NT2/D1 (cell line): ENCODE measurements around the gene TRPV6.

Experiments used
- DNase-seq: peaks from one replicate; pipeline ENCODE4 v3.0.0-alpha.2; 2011; ENCODE audit warnings: low read depth, low spot score
- H3K27me3 ChIP-seq: 2 replicates; pipeline ENCODE4 v1.6.0; 2011; ENCODE audit warnings: mild to moderate bottlenecking; ENCODE audit not compliant: insufficient read length, insufficient read depth
- H3K36me3 ChIP-seq: 2 replicates; pipeline ENCODE4 v1.6.1; 2011; ENCODE audit warnings: mild to moderate bottlenecking, low read length, mixed read lengths; ENCODE audit not compliant: insufficient read depth, insufficient read length
- H3K4me1 ChIP-seq: 2 replicates; pipeline ENCODE4 v1.5.1; 2011; ENCODE audit not compliant: insufficient read depth, insufficient read length
- H3K4me3 ChIP-seq: 2 replicates; pipeline ENCODE4 v1.5.1; 2011; ENCODE audit warnings: low read depth; ENCODE audit not compliant: insufficient read length
- H3K9ac ChIP-seq: 2 replicates; pipeline ENCODE4 v1.6.0; 2011; ENCODE audit warnings: low read depth; ENCODE audit not compliant: insufficient read length
- H3K9me3 ChIP-seq: 2 replicates; pipeline ENCODE4 v1.5.1; 2011; ENCODE audit warnings: mild to moderate bottlenecking, low read length; ENCODE audit not compliant: insufficient read depth
- SUZ12 ChIP-seq: IDR thresholded peaks from 2 replicates; pipeline ENCODE4 v1.6.1; 2011; ENCODE audit not compliant: insufficient read length, insufficient read depth; ENCODE audit errors: extremely low read depth
- YY1 ChIP-seq: IDR thresholded peaks from 2 replicates; pipeline ENCODE4 v1.6.1; 2011; ENCODE audit not compliant: insufficient read length, insufficient read depth
- ZNF274 ChIP-seq: IDR thresholded peaks from 2 replicates; pipeline ENCODE4 v1.6.1; 2011; ENCODE audit warnings: mild to moderate bottlenecking, low read depth, low read length

The TRPV6 gene

DNA sequence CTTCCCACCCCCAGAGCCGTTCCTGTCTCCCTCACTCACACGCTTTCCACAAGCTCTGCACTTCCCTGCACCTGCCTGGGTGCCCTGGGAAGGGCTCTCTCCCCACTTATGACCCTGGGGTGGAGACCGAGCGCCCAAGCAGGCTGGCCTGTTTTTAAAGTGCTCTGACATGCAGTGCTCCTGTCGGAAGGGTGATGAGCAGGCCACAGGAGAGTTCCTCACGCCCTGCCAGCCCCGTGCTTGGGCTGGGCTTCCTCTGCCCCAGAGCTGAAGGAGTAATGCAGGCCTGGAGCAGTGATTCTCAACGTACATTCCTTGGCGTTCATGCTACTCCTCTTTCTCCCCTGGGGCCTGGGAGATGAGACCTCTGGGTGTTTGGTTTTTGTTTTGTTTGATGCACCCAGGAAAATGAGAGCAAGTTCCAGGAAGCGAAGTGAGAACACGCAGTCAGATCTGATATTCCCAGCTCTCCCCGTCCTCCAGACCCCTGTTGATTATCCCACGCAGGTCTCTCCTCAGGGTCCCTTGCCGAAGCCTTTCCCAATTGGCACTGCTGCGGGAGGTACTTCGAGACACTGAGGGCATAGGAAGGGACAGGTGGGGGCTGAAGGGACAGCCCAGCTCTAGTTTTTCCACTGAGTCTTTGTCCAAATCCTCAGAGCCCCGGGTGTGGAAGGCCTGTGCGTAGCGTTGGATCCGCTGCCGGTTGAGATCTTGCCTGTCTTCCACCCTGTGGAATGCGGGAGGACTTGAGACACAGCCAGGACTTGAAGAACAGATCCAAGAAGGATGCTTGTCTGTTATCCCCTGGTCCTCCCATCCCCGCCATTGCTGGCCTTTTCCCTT is 14.1 kb downstream of the TRPV6 start:
- Histone ChIP-seq H3K4me1 (no peaks in the 10 kb centered on the region), H3K27me3 (no peaks in the 10 kb centered on the region), H3K36me3 (no peaks in the 10 kb centered on the region), H3K4me3 (no peak overlapping the region), H3K9ac (no peak overlapping the region), H3K9me3 (no peaks in the 10 kb centered on the region; the same call in 1 of the 2 replicates)
- TF ChIP-seq SUZ12, result no peak
- no peak for TF ChIP-seq YY1
- DNase-seq, result no peak

DNA sequence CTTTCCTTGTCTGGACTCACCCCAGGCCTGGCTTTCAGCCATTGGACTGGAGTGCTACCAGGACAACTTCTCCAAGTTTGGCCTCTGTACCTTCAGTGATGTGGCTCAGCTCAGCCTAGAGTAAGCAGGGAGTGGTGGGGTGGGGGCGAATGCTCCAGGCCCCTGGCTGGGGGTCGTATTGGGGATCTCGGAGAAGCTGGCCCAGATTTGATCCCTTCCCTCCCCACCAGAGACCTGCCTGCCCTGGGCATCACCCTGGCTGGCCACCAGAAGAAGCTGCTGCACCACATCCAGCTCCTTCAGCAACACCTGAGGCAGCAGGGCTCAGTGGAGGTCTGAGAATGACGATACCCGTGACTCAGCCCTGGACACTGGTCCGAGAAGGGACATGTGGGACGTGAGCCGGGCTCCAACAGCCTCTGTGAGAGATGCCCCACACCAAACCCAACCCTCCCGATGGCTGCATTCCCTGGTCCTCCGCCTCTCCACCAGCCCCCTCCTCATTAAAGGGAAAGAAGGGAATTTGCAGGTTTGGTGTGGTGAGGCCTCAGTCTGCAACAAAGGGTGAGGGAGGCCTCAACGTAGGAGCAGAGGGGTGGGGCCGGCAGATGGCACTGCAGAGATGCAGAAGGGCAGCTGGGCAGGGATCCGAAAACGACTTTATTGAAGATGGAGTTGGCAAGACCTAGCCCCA is 14.8 kb downstream of the TRPV6 start:
- no peak for TF ChIP-seq ZNF274
- no peak for TF ChIP-seq SUZ12
- no peak for TF ChIP-seq YY1
- peaks cover 4% of the 10 kb centered on the region for H3K4me1 ChIP-seq
- no peak overlapping the region for H3K9ac ChIP-seq
- H3K9me3 ChIP-seq, result no peaks in the 10 kb centered on the region; the same call in 1 of the 2 replicates
- H3K27me3 ChIP-seq, result no peaks in the 10 kb centered on the region
- no peak for DNase-seq
- no peaks in the 10 kb centered on the region for H3K36me3 ChIP-seq
- H3K4me3 ChIP-seq, result no peak overlapping the region

DNA sequence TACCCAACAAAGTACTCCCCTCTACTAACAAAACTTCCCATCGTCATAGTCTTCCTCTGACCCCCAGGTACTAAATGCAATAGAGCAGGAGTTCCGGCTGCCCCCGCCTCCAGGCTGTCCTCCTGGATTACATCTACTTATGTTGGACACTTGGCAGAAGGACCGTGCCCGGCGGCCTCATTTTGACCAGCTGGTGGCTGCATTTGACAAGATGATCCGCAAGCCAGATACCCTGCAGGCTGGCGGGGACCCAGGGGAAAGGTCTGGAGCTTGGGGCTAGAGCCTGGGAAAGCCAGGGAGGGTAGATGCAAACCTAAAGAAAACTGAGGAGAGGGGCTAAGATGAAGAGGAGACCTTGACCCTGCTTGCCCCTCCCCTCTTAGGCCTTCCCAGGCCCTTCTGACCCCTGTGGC is 15.4 kb downstream of the TRPV6 start:
- Histone ChIP-seq H3K4me1 (peaks cover 6% of the 10 kb centered on the region), H3K9me3 (no peaks in the 10 kb centered on the region; the same call in 1 of the 2 replicates), H3K36me3 (no peaks in the 10 kb centered on the region), H3K27me3 (no peaks in the 10 kb centered on the region), H3K9ac (no peak overlapping the region), H3K4me3 (no peak overlapping the region)
- TF ChIP-seq ZNF274 (no peak), SUZ12 (no peak), YY1 (no peak)
- DNase-seq, result no peak

DNA sequence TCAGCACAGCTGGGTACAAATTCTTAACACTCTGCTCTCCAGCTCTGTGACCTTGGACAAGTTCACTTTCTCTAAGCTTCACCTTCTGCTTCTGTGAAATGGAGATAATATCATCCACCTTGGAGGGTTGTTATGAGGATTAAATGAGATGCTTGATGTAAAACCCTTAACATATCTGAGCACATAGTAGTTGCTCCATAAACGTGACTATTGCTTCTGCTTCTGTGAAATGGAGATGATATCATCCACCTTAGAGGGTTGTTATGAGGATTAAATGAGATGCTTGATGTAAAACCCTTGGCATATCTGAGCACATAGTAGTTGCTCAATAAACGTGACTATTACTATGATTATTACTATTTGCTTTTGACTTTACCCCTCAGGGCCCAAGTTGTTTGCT is 16.1 kb downstream of the TRPV6 start:
- Histone ChIP-seq H3K4me1 (peaks cover 6% of the 10 kb centered on the region), H3K9ac (no peak overlapping the region), H3K36me3 (no peaks in the 10 kb centered on the region), H3K9me3 (no peaks in the 10 kb centered on the region; the same call in 1 of the 2 replicates), H3K4me3 (no peak overlapping the region), H3K27me3 (no peaks in the 10 kb centered on the region)
- no peak for TF ChIP-seq ZNF274
- no peak for TF ChIP-seq SUZ12
- no peak for TF ChIP-seq YY1
- DNase-seq, result no peak

DNA sequence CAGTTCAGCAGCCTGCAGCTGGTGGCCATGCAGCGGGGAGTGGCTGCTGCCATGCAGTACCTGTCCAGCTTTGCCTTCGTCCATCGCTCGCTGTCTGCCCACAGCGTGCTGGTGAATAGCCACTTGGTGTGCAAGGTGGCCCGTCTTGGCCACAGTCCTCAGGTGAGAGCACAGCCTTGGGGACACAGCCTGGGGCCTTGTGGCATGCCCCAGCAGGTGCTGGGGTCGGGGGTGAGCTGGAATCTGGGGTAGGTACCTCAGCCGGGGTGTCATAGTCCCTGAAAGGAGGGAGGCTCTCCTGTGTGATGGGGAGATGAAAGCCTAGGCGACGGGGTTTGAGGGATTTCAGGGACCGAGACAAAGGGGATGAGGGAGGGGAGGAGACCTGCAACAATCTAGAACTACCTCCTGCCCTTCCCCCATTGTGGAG is 16.5 kb downstream of the TRPV6 start:
- H3K4me3 ChIP-seq, result no peak overlapping the region
- no peak for TF ChIP-seq ZNF274
- no peak for TF ChIP-seq YY1
- TF ChIP-seq SUZ12, result no peak
- peaks cover 6% of the 10 kb centered on the region for H3K4me1 ChIP-seq
- no peaks in the 10 kb centered on the region; the same call in 1 of the 2 replicates for H3K9me3 ChIP-seq
- no peak for DNase-seq
- H3K9ac ChIP-seq, result no peak overlapping the region
- no peaks in the 10 kb centered on the region for H3K36me3 ChIP-seq
- no peaks in the 10 kb centered on the region for H3K27me3 ChIP-seq

DNA sequence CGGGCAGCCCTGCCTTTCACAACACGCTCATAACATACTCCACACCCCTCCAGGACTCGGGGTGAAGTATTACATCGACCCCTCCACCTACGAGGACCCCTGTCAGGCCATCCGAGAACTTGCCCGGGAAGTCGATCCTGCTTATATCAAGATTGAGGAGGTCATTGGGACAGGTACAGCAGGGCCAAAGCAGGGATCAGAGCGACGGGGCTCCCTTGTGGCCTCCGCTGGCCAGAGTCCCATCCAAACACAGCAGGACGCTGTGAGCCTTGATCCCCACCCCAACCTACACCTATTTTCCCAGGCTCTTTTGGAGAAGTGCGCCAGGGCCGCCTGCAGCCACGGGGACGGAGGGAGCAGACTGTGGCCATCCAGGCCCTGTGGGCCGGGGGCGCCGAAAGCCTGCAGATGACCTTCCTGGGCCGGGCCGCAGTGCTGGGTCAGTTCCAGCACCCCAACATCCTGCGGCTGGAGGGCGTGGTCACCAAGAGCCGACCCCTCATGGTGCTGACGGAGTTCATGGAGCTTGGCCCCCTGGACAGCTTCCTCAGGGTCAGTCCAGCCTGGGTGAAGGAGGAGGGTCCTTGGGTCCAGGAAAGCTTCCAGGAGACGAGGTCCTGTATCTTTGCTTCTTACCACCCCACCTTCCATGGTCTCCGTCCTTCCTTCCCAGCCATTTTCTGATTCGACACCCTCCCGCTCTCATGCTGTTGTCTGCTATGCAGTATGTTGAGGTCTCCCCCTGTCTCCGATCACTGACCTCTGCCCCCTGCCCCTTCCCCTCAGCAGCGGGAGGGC is 17.2 kb downstream of the TRPV6 start:
- no peak overlapping the region for H3K4me3 ChIP-seq
- no peaks in the 10 kb centered on the region for H3K36me3 ChIP-seq
- H3K4me1 ChIP-seq, result peaks cover 6% of the 10 kb centered on the region
- H3K27me3 ChIP-seq, result no peaks in the 10 kb centered on the region
- DNase-seq, result no peak
- H3K9ac ChIP-seq, result no peak overlapping the region
- TF ChIP-seq SUZ12 (no peak), YY1 (no peak), ZNF274 (no peak)
- H3K9me3 ChIP-seq, result no peaks in the 10 kb centered on the region; the same call in 1 of the 2 replicates
